ENCODE data around the gene THTPA. TPM values are rescaled to one million over a fixed set of nuclear protein-coding genes. Genes with fewer than 3 reads are reported as not detected.
"Not testable (repeated sequence)": the region's sequence is repeated elsewhere in the genome, so short reads cannot be mapped to it uniquely, and the experiment has no call there.

Gene THTPA
- total RNA-seq, 1 experiment from 2014 or later = 4.1 TPM

- Histone ChIP-seq H3K27ac (no peak overlapping the region), H3K9me3 (ENCODE audit: insufficient read depth, low read depth) (no peaks in the 10 kb centered on the region), H2AFZ (no peak overlapping the region), H3K4me3 (no peak overlapping the region), H3K36me3 (ENCODE audit: low read depth) (no peaks in the 10 kb centered on the region), H3K27me3 (ENCODE audit: insufficient read depth, low read depth) (no peaks in the 10 kb centered on the region), H3K9me2 (ENCODE audit: insufficient read depth) (no peaks in the 10 kb centered on the region), H3K79me2 (ENCODE audit: low read depth) (no peaks in the 10 kb centered on the region), H4K20me1 (ENCODE audit: insufficient read depth) (no peaks in the 10 kb centered on the region), H3K4me1 (replicated peaks; ENCODE audit: insufficient read depth) (no peaks in the 10 kb centered on the region), H3F3A (ENCODE audit: insufficient read depth, low read depth) (no peaks in the 10 kb centered on the region), H3K4me2 (no peak overlapping the region)
- ChIA-PET POLR2A (ENCODE audit: unreplicated experiment) (no interaction called here), CTCF (no interaction called here)
- intact Hi-C loops (cut with micrococcal nuclease; ENCODE audit: unreplicated experiment) = no loop called here
- TF ChIP-seq, protein P1, sequence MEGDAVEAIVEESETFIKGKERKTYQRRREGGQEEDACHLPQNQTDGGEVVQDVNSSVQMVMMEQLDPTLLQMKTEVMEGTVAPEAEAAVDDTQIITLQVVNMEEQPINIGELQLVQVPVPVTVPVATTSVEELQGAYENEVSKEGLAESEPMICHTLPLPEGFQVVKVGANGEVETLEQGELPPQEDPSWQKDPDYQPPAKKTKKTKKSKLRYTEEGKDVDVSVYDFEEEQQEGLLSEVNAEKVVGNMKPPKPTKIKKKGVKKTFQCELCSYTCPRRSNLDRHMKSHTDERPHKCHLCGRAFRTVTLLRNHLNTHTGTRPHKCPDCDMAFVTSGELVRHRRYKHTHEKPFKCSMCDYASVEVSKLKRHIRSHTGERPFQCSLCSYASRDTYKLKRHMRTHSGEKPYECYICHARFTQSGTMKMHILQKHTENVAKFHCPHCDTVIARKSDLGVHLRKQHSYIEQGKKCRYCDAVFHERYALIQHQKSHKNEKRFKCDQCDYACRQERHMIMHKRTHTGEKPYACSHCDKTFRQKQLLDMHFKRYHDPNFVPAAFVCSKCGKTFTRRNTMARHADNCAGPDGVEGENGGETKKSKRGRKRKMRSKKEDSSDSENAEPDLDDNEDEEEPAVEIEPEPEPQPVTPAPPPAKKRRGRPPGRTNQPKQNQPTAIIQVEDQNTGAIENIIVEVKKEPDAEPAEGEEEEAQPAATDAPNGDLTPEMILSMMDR (conservative IDR thresholded peaks at IDR 0.05) = no peak
- TF ChIP-seq EZH2 (IDR thresholded peaks at IDR 0.05; ENCODE audit: low read depth) = no peak
- no TSS peak for BruUV-seq (replicated peaks)
- no peak for DNase-seq
Observed at GRCh38 chr14:23535943-23536342, 20.1 kb upstream of the THTPA start.

DNA sequence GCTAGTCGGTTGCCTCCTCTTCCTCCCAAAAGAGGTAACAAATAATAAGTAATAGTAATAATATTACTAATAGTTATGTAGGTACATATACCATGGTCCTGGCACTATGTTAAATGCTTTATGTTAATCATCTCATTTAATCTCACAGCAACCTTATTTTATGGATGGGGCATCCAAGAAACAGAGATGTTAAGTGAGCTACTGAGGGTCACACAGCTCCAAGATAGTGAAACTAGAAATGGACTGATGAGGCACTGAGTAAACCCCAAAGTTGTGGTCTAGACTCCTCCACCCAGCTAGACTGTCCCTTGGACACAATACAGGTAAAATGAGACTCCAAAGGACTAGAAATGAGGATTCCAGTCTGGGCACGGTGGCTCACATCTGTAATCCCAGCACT is 19.6 kb upstream of the THTPA start:
- Histone ChIP-seq H3K4me2 (no peak overlapping the region), H3K4me3 (no peak overlapping the region), H3K4me1 (replicated peaks; ENCODE audit: insufficient read depth) (no peaks in the 10 kb centered on the region), H2AFZ (no peak overlapping the region), H3K27me3 (ENCODE audit: insufficient read depth, low read depth) (no peaks in the 10 kb centered on the region), H3K36me3 (ENCODE audit: low read depth) (no peaks in the 10 kb centered on the region), H3K9me2 (ENCODE audit: insufficient read depth) (no peaks in the 10 kb centered on the region), H3K27ac (no peak overlapping the region), H3K79me2 (ENCODE audit: low read depth) (no peaks in the 10 kb centered on the region), H4K20me1 (ENCODE audit: insufficient read depth) (no peaks in the 10 kb centered on the region), H3K9me3 (ENCODE audit: insufficient read depth, low read depth) (no peaks in the 10 kb centered on the region), H3F3A (ENCODE audit: insufficient read depth, low read depth) (no peaks in the 10 kb centered on the region)
- TF ChIP-seq, protein P1 (conservative IDR thresholded peaks at IDR 0.05) = no peak
- TF ChIP-seq EZH2 (IDR thresholded peaks at IDR 0.05; ENCODE audit: low read depth) = no peak
- ChIA-PET POLR2A (ENCODE audit: unreplicated experiment) (no interaction called here), CTCF (no interaction called here)
- intact Hi-C loops (cut with micrococcal nuclease; ENCODE audit: unreplicated experiment) = no loop called here
- BruUV-seq (replicated peaks) = no TSS peak
- no peak for DNase-seq

DNA sequence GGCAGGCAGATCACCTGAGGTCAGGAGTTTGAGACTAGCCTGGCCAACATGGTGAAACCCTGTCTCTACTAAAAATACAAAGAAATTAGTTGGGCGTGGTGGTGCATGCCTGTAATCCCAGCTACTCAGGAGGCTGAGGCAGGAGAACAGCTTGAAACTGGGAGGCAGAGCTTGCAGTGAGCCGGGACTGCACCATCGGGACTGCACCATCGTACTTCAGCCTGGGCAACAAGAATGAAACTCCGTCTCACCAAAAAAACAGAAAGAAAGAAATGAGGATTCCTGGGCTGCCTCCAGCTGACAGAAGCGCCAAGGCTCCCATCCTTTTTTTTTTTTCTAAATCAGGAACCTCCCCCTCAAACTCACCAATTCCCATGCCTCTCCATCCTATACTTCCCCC is 19.2 kb upstream of the THTPA start:
- POLR2A ChIA-PET (ENCODE audit: unreplicated experiment); H2AFZ ChIP-seq; H3K27me3 ChIP-seq (ENCODE audit: insufficient read depth, low read depth); H3K4me2 ChIP-seq; H3K4me1 ChIP-seq (replicated peaks; ENCODE audit: insufficient read depth); H3K9me3 ChIP-seq (ENCODE audit: insufficient read depth, low read depth); H3K9me2 ChIP-seq (ENCODE audit: insufficient read depth); H3K4me3 ChIP-seq; H3F3A ChIP-seq (ENCODE audit: insufficient read depth, low read depth); BruUV-seq (replicated peaks); H3K27ac ChIP-seq; CTCF ChIA-PET; H3K36me3 ChIP-seq (ENCODE audit: low read depth); H3K79me2 ChIP-seq (ENCODE audit: low read depth); intact Hi-C loops (cut with micrococcal nuclease; ENCODE audit: unreplicated experiment); H4K20me1 ChIP-seq (ENCODE audit: insufficient read depth); DNase-seq: not testable (repeated sequence)

DNA sequence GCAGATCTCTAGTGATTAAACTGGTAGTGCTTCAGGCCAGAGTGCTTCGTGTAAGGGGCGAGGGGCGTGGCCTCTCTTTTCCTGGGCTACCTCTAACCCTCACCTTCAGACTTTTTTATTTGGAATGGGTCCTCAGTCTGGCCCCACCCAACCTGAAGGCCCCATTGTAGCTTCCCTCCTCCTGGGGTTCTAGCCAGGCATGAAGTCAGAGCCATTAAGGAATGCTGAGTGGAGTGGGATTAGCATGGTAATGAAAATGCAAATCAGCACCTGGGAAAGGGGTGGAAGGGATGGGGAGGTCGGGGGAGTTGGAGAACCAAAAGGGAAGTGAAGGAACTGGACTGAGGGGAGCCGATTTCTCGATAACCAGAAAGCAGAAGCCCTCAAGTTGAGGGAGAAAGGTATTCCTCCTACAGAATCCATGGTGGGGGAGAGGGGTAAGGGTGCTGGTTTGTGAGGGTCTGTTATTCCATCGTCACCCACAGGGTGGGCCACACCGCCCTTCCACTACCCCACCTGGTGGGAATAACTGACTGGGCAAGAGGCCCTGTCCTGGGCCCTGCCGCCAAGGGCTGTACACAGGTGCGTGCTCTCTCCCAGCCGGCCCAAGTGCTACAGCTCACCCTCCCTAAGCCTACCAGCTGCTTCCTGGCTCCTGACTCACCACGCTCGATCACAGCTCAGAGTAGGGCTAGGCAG is 18.6 kb upstream of the THTPA start:
- Histone ChIP-seq H3K27ac (no peak overlapping the region), H3K4me2 (no peak overlapping the region), H3F3A (ENCODE audit: insufficient read depth, low read depth) (no peaks in the 10 kb centered on the region), H3K9me2 (ENCODE audit: insufficient read depth) (no peaks in the 10 kb centered on the region), H3K9me3 (ENCODE audit: insufficient read depth, low read depth) (no peaks in the 10 kb centered on the region), H3K36me3 (ENCODE audit: low read depth) (no peaks in the 10 kb centered on the region), H3K79me2 (ENCODE audit: low read depth) (no peaks in the 10 kb centered on the region), H4K20me1 (ENCODE audit: insufficient read depth) (no peaks in the 10 kb centered on the region), H3K27me3 (ENCODE audit: insufficient read depth, low read depth) (no peaks in the 10 kb centered on the region), H2AFZ (no peak overlapping the region), H3K4me3 (no peak overlapping the region), H3K4me1 (replicated peaks; ENCODE audit: insufficient read depth) (no peaks in the 10 kb centered on the region)
- BruUV-seq (replicated peaks) = no TSS peak
- intact Hi-C loops (cut with micrococcal nuclease; ENCODE audit: unreplicated experiment) = no loop called here
- CTCF ChIA-PET = no interaction called here
- no peak for TF ChIP-seq EZH2 (IDR thresholded peaks at IDR 0.05; ENCODE audit: low read depth)
- TF ChIP-seq, protein P1 (conservative IDR thresholded peaks at IDR 0.05) = no peak
- POLR2A ChIA-PET (ENCODE audit: unreplicated experiment) = no interaction called here
- no peak for DNase-seq
